Measurements from ENCODE around the gene IRAK2. TPM values are rescaled to one million over a fixed set of nuclear protein-coding genes. Genes with fewer than 3 reads are reported as not detected.

Gene IRAK2
- polyA plus RNA-seq (2011; rRNA removed) (12.5 and 15.3 TPM in 2 replicates), polyA plus RNA-seq (2017; fragmentation: RNase III; extraction: RNeasy Plus Mini Kit Qiagen cat#74134 plus additional on column Dnase treatment) (7.8 to 9.1 TPM (median 7.9 TPM) in 3 replicates), polyA minus RNA-seq (2011; rRNA and poly(A)+ RNA removed) (11.3 and 13.5 TPM in 2 replicates)
- 6.9 and 9.6 TPM in 2 replicates for polyA plus RNA-seq (2012; cell fraction: cytosol; rRNA removed)
- polyA plus RNA-seq (2012; cell fraction: nucleus; rRNA removed) = 8.7 and 12.0 TPM in 2 replicates

- 2% methylated on average over 26 of the region's 76 CpGs for WGBS (ENCODE audit: missing lambda C conversion rate)
- ChIA-PET CTCF (interaction anchor here (0.7 to 4.1 kb wide), 24 partner anchors 10 to 147 kb away, joined by 3 to 33 read pairs (median 4); no protein-coding TSS in a partner anchor), POLR2A (interaction anchor here (0.6 to 2.1 kb wide), 7 partner anchors 9 to 637 kb away, joined by 3 to 13 read pairs (median 5); no protein-coding TSS in a partner anchor)
- H3K9me3 ChIP-seq = no peaks in the 10 kb centered on the region
- peak within 1 kb of the TSS; percentile 73 for H3K4me3 ChIP-seq
- DNase-seq (ENCODE audit: low read depth in 1 of 2, low spot score in 1 of 2) (peak; percentile 67 to 68), FAIRE-seq (no peak), ATAC-seq (peak; percentile 90 to 92)
- peaks cover 13% of the 10 kb centered on the region for H3K4me1 ChIP-seq
- H3K27ac ChIP-seq = peak within 1 kb of the TSS; percentile 78 to 89
- H3K4me2 ChIP-seq = peak within 1 kb of the TSS; percentile 87
- TF ChIP-seq RNF2 (IDR thresholded peaks at IDR 0.05; ENCODE audit: borderline replicate concordance, low read depth) (no peak; the same call in 1 of the 2 replicates), POLR2A (IDR thresholded peaks at IDR 0.05; ENCODE audit: low read length) (peak; percentile 91), JUNB (IDR thresholded peaks at IDR 0.05) (no peak), JUN (IDR thresholded peaks at IDR 0.05) (peak in 1 of 2 experiments; percentile 40; a peak in 2 of 5 replicates), HOXB5 (CRISPR knock-in tag; IDR thresholded peaks at IDR 0.05) (no peak), SMC3 (IDR thresholded peaks at IDR 0.05) (peak; percentile 42; the same call in 2 of the 3 replicates), RAD21 (conservative IDR thresholded peaks at IDR 0.05 in 1 of 2, IDR thresholded peaks at IDR 0.05 in 1 of 2) (peak; percentile 2 to 56; a peak in 3 of 5 replicates), CTCF (IDR thresholded peaks at IDR 0.05) (peak; percentile 68), GATA3 (IDR thresholded peaks at IDR 0.05; ENCODE audit: borderline replicate concordance) (peak; percentile 24; the same call in 1 of the 2 replicates), HEYL (CRISPR knock-in tag; IDR thresholded peaks at IDR 0.05) (0 out of 2 replicates have a peak, but pooled peaks have one; percentile 26)
- TF ChIP-seq, protein P1, sequence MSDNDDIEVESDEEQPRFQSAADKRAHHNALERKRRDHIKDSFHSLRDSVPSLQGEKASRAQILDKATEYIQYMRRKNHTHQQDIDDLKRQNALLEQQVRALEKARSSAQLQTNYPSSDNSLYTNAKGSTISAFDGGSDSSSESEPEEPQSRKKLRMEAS (IDR thresholded peaks at IDR 0.05) = peak; percentile 65
Observed at GRCh38 chr3:10164546-10165393, at the start of gene IRAK2. IRAK2 (plus strand) TSS chr3:10164919; CDS start chr3:10164955, 36 bp downstream.

GRCh38 chr3:10115326-10116137, 49.2 kb upstream of the IRAK2 start, which contains the start of gene BRK1:
BRK1 (plus strand) TSS chr3:10115675; CDS start chr3:10115702, 27 bp downstream.
- FAIRE-seq (peak; percentile 43), DNase-seq (ENCODE audit: low read depth in 1 of 2, low spot score in 1 of 2) (peak; percentile 97 to 98), ATAC-seq (peak; percentile 98 to 99)
- peak within 1 kb of the TSS; percentile 83 for H3K4me3 ChIP-seq
- H3K4me2 ChIP-seq = peak within 1 kb of the TSS; percentile 86
- CTCF ChIA-PET = interaction anchor here (0.6 to 1.4 kb wide), 3 partner anchors 56 to 171 kb away, joined by 3 to 4 read pairs (median 3); no protein-coding TSS in a partner anchor
- no peaks in the 10 kb centered on the region for H3K9me3 ChIP-seq
- POLR2A ChIA-PET = interaction anchor here (0.6 kb wide), 3 partner anchors 79 to 101 kb away, joined by 3 to 7 read pairs (median 3); no protein-coding TSS in a partner anchor
- TF ChIP-seq KDM5A (IDR thresholded peaks at IDR 0.05) (0 out of 2 replicates have a peak, but pooled peaks have one; percentile 26), JUN (IDR thresholded peaks at IDR 0.05) (peak; percentile 77 to 87; a peak in 4 of 5 replicates), SMC3 (IDR thresholded peaks at IDR 0.05) (0 out of 3 replicates have a peak, but pooled peaks have one; percentile 7), CEBPB (IDR thresholded peaks at IDR 0.05) (no peak), JUNB (IDR thresholded peaks at IDR 0.05) (no peak), CBX2 (IDR thresholded peaks at IDR 0.05; ENCODE audit: borderline replicate concordance, low read depth) (no peak), KDM1A (IDR thresholded peaks at IDR 0.05; ENCODE audit: low read depth) (no peak), MYC (IDR thresholded peaks at IDR 0.05; ENCODE audit: borderline replicate concordance, low read length) (0 out of 2 replicates have a peak, but pooled peaks have one; percentile 60), ZC3H11A (IDR thresholded peaks at IDR 0.05) (no peak), POLR2A (IDR thresholded peaks at IDR 0.05; ENCODE audit: low read length) (peak; percentile 95), BHLHE40 (IDR thresholded peaks at IDR 0.05; ENCODE audit: low read depth, low read length) (no peak), E2F6 (IDR thresholded peaks at IDR 0.05; ENCODE audit: borderline replicate concordance, low read depth) (peak; percentile 89), ZNF302 (CRISPR knock-in tag; IDR thresholded peaks at IDR 0.05) (no peak), PHF8 (IDR thresholded peaks at IDR 0.05; ENCODE audit: borderline replicate concordance, low read depth) (peak; percentile 65), BCL3 (IDR thresholded peaks at IDR 0.05) (peak; percentile 89; the same call in 2 of the 3 replicates)
- TF ChIP-seq, protein P1 (IDR thresholded peaks at IDR 0.05) = peak; percentile 96
- TF ChIP-seq, protein P2, sequence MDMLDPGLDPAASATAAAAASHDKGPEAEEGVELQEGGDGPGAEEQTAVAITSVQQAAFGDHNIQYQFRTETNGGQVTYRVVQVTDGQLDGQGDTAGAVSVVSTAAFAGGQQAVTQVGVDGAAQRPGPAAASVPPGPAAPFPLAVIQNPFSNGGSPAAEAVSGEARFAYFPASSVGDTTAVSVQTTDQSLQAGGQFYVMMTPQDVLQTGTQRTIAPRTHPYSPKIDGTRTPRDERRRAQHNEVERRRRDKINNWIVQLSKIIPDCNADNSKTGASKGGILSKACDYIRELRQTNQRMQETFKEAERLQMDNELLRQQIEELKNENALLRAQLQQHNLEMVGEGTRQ (IDR thresholded peaks at IDR 0.05) = no peak
- 1% methylated on average over 38 of the region's 54 CpGs for whole genome bisulfite sequencing (ENCODE audit: missing lambda C conversion rate)
- H3K4me1 ChIP-seq = peaks cover 10% of the 10 kb centered on the region
- H3K27ac ChIP-seq = peak within 1 kb of the TSS; percentile 75 to 89

Measured in A549 (cell line).